ENCODE results near the gene ANGPTL7.
"Not testable (repeated sequence)": the region's sequence is repeated elsewhere in the genome, so short reads cannot be mapped to it uniquely, and the experiment has no call there.

Gene ANGPTL7

DNA sequence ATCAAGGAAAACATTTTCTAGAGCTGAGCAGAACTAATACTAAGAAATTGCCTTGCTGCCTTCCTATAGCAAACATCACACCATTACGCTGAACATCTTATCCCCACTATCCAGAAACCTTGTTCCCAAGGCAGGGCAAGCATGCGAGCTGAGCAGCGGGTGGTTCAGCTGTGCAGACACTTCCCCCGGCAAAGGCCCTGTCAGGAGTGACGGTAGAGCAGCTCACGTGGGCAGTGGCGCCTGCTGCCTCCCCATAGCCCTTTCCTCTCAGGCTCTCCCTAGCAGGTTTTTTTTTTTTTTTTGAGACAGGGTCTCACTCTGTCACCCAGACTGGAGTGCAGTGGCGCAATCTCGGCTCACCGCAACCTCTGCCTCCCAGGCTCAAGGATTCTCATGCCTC lies 13.7 kb upstream of the ANGPTL7 start:
- DNase-seq (ENCODE audit: low read depth), result no peak
- TF ChIP-seq, protein P1, sequence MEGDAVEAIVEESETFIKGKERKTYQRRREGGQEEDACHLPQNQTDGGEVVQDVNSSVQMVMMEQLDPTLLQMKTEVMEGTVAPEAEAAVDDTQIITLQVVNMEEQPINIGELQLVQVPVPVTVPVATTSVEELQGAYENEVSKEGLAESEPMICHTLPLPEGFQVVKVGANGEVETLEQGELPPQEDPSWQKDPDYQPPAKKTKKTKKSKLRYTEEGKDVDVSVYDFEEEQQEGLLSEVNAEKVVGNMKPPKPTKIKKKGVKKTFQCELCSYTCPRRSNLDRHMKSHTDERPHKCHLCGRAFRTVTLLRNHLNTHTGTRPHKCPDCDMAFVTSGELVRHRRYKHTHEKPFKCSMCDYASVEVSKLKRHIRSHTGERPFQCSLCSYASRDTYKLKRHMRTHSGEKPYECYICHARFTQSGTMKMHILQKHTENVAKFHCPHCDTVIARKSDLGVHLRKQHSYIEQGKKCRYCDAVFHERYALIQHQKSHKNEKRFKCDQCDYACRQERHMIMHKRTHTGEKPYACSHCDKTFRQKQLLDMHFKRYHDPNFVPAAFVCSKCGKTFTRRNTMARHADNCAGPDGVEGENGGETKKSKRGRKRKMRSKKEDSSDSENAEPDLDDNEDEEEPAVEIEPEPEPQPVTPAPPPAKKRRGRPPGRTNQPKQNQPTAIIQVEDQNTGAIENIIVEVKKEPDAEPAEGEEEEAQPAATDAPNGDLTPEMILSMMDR (IDR thresholded peaks at IDR 0.05; ENCODE audit: low read depth, low read length), result no peak
- TF ChIP-seq MYC (IDR thresholded peaks at IDR 0.05; ENCODE audit: low read depth, low read length), result no peak
- TF ChIP-seq, protein P2, sequence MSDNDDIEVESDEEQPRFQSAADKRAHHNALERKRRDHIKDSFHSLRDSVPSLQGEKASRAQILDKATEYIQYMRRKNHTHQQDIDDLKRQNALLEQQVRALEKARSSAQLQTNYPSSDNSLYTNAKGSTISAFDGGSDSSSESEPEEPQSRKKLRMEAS (IDR thresholded peaks at IDR 0.05; ENCODE audit: low read depth, low read length), result no peak
- TF ChIP-seq POLR2A (IDR thresholded peaks at IDR 0.05; ENCODE audit: extremely low read depth, insufficient read length), result no peak
- no peak overlapping the region for H3K4me3 ChIP-seq (ENCODE audit: low read depth, low read length)

DNA sequence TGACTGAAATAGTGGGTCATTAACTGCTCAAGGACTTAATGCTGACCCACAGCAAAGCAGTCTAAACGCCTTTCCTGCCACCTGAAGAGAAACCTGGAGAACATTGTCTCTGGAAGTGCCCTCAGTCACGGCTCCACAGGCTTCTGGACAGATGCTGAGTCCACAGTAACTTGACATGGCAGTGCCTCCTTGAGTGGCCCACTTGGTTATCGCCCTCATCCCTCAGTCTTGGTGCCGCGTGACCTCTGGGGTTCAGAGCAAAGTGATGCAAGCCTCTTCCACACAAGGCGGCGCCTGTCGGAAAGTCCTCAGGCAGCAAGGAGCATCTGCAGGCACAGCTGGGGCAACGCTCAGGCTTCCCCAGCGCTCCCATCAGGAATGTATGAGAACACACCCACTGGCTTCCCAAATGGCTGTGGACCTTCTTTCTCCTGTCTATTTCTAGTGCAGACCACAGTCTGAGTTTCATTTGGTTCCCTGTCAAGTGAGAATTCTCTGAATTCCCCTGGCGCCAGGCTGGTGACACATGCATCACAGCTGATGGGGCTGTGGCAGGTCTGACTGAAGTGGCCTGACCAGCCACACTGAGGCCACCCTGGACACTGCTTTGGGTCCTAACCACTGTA lies 13.0 kb upstream of the ANGPTL7 start:
- no peak for TF ChIP-seq POLR2A (IDR thresholded peaks at IDR 0.05; ENCODE audit: extremely low read depth, insufficient read length)
- TF ChIP-seq, protein P2 (IDR thresholded peaks at IDR 0.05; ENCODE audit: low read depth, low read length), result no peak
- H3K4me3 ChIP-seq (ENCODE audit: low read depth, low read length), result no peak overlapping the region
- no peak for DNase-seq (ENCODE audit: low read depth)

DNA sequence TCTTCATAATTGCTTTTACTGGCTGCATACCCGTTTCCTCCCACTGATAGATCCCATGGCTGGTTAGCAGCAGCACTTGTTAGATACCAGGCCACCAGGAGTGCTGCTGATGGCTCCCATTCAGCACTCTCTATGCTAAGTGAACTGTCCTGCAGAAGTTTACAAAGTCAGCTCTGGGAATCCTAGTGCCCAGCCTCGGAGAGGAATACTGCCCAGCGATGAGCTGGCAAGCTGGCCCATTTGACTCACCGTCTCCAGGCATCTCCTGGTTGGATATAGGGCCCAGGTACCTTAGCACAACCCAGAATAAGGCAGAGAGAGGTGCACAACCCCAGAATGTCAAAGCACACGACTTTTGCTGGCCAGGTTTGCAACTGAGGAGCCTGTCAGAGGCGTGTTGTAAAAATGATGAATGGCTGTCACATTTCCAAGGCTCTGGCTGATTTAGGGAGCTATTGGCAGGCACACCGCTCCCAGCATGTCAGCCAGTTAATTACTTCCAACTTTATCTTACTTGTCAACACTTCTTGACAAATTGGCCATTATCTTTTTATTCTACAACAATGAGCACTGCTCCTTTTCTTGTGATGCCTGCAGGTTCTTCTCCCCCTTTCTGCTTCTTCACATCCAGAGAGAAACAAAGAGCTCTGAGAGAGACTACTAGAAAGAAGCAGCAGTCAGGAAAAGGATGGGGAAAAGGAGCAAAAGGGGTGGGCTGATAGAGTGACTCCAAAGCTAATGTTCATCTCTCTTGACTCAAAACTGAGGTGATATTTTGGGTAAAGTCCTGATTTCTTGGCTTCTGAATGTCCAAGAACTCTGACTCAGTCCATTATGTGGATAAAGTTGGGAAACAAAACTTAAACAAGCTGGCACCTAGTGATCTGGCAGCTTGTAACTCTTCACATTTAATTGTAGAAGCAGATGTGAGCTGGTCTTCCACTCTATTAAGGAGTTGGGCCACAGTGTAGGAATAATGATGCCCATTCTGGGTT lies 10.8 kb upstream of the ANGPTL7 start:
- TF ChIP-seq MYC (IDR thresholded peaks at IDR 0.05; ENCODE audit: low read depth, low read length) (no peak), POLR2A (IDR thresholded peaks at IDR 0.05; ENCODE audit: extremely low read depth, insufficient read length) (no peak)
- TF ChIP-seq, protein P2 (IDR thresholded peaks at IDR 0.05; ENCODE audit: low read depth, low read length), result no peak
- TF ChIP-seq, protein P1 (IDR thresholded peaks at IDR 0.05; ENCODE audit: low read depth, low read length), result no peak
- DNase-seq (ENCODE audit: low read depth), result no peak
- H3K4me3 ChIP-seq (ENCODE audit: low read depth, low read length), result no peak overlapping the region

DNA sequence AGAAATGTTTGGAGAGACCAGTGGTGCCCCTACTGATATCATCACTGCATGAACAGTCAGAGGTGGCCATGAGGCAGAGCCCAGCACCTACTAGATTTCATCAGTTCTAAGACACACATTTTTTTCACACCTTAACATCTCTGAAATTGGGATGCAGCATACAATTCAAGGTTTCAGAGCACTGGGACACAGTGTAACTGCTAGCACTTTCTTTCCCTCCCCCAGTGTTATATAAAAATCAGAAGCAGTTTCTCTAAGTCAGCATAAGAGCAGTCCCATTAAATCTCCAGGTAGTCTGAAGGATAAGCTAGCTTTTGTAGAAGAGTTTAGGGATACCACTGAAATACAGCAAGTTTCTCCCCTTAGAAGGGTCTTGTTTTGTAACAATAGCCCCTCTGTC lies 10.0 kb upstream of the ANGPTL7 start:
- no peak overlapping the region for H3K4me3 ChIP-seq (ENCODE audit: low read depth, low read length)
- TF ChIP-seq, protein P2 (IDR thresholded peaks at IDR 0.05; ENCODE audit: low read depth, low read length), result no peak
- no peak for TF ChIP-seq POLR2A (IDR thresholded peaks at IDR 0.05; ENCODE audit: extremely low read depth, insufficient read length)
- no peak for TF ChIP-seq MYC (IDR thresholded peaks at IDR 0.05; ENCODE audit: low read depth, low read length)
- TF ChIP-seq, protein P1 (IDR thresholded peaks at IDR 0.05; ENCODE audit: low read depth, low read length), result no peak

DNA sequence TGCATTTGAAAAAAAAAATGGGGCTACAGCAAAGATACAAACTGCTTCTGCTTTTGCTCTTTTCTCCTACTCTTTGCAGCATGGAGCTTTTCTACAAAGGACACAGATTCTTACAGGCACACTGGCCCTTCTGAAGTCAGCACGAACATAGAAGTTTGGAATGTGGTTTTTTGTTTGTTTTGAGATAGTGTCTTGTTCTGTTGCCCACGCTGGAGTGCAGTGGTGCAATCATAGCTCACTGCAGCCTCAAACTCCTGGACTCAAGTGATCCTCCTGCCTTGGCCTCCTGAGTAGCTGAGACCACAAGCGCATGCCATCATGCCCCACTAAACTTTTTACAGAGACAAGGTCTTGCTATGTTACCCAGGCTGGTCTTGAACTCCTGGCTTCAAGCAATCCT lies 9.4 kb upstream of the ANGPTL7 start:
- H3K4me3 ChIP-seq (ENCODE audit: low read depth, low read length); DNase-seq (ENCODE audit: low read depth): not testable (repeated sequence)

More for the DNA sequence above, 10.0 kb upstream of the ANGPTL7 start:
- DNase-seq (ENCODE audit: low read depth), result no peak

DNA sequence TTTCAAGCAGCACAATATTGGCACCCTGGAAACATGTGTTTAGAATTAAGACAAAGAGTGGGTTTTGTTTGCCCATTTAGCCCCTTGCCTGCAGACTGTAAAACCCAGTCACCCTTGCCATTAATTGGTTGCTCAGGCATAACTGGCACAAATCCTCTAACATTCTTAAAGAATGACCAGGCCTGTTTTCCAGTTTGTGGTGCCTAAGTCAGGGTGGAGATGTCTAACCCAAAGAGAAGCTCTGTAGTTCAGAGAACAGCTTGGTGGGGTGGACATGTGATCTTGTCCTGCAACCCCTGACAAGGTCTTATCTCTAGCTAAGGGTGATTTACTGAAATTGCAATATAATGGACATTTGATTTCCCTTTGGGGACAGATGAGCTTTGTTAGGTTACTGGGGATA lies 8.8 kb upstream of the ANGPTL7 start:
- TF ChIP-seq MYC (IDR thresholded peaks at IDR 0.05; ENCODE audit: low read depth, low read length), result no peak
- TF ChIP-seq, protein P2 (IDR thresholded peaks at IDR 0.05; ENCODE audit: low read depth, low read length), result no peak
- TF ChIP-seq, protein P1 (IDR thresholded peaks at IDR 0.05; ENCODE audit: low read depth, low read length), result no peak
- no peak overlapping the region for H3K4me3 ChIP-seq (ENCODE audit: low read depth, low read length)
- no peak for DNase-seq (ENCODE audit: low read depth)

Measured in NB4 (cell line).